ENCODE data around the gene CCSER1.
"Not testable (repeated sequence)": the region's sequence is repeated elsewhere in the genome, so short reads cannot be mapped to it uniquely, and the experiment has no call there.

Gene CCSER1

DNA sequence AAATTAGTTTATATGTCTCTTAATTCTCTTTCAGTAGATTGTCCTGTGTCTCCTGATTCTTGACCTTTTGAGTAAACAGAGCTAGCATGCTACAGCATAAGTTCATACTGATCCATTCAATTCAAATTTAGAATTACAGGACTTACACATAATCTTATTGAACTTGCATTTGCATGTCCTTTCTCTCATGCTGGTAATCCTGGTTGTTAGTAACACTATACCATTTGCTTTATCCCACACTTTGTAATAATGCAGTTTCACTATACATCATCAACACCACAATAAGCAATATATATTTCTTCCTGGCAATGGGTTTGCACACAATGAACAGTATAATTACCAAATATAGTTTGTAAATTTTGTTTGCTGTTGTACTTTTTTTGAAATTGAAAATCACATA lies 1239.4 kb downstream of the CCSER1 start:
- ATAC-seq (no peak), DNase-seq (no peak)
- peaks cover under 1 to 6% of the 10 kb centered on the region in 2 donors for H3K9me3 Mint-ChIP-seq
- no peak overlapping the region for H3K4me3 Mint-ChIP-seq
- H3K27me3 Mint-ChIP-seq: no peaks in the 10 kb centered on the region
- no peak overlapping the region for H3K27ac Mint-ChIP-seq
- H3K4me1 Mint-ChIP-seq: no peaks in the 10 kb centered on the region

- Mint-ChIP-seq H3K4me1 (no peaks in the 10 kb centered on the region), H3K4me3 (no peak overlapping the region), H3K27me3 (no peaks in the 10 kb centered on the region), H3K27ac (no peak overlapping the region), H3K9me3 (peaks cover 0 to 13% of the 10 kb centered on the region in 2 donors)
- no peak for ATAC-seq
- no peak for DNase-seq
Observed at GRCh38 chr4:91369116-91369515, 1241.9 kb downstream of the CCSER1 start.

GRCh38 chr4:91373546-91373945 lies 1246.4 kb downstream of the CCSER1 start:
- Mint-ChIP-seq H3K4me3 (no peak overlapping the region), H3K27ac (no peak overlapping the region), H3K9me3 (peaks cover 4 to 25% of the 10 kb centered on the region in 2 donors), H3K4me1 (no peaks in the 10 kb centered on the region), H3K27me3 (no peaks in the 10 kb centered on the region)
- ATAC-seq: no peak
- no peak for DNase-seq

- not testable (repeated sequence) for ATAC-seq, DNase-seq, H3K27me3 Mint-ChIP-seq, H3K27ac Mint-ChIP-seq, H3K4me3 Mint-ChIP-seq, H3K4me1 Mint-ChIP-seq
- peaks cover 24 to 27% of the 10 kb centered on the region in 2 donors for H3K9me3 Mint-ChIP-seq
Observed at GRCh38 chr4:91405431-91405830, 1278.2 kb downstream of the CCSER1 start.

DNA sequence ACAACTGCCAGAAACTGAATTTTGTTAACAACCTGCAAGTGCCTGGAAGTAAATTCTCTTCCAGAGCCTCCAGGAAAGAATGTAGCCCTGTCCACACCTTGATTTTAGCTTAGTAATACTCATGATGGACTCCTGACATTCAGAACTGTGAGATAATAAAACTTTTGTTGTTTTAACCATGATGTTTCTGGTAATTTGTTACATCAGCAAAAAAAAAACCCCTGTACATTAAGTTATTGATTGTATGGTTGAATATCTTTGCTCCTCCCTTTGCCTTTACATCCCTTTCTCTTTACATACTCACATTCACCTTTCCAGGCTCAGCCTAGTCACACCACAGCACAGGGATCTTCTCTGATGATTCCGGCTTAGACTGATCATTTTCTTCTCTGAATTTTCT lies 1294.8 kb downstream of the CCSER1 start:
- H3K4me1 Mint-ChIP-seq: no peaks in the 10 kb centered on the region
- no peak overlapping the region for H3K27ac Mint-ChIP-seq
- H3K4me3 Mint-ChIP-seq: no peak overlapping the region
- peaks cover 10 to 33% of the 10 kb centered on the region in 2 donors for H3K9me3 Mint-ChIP-seq
- no peak for ATAC-seq
- DNase-seq: no peak
- H3K27me3 Mint-ChIP-seq: no peaks in the 10 kb centered on the region

GRCh38 chr4:91426725-91427124 lies 1299.5 kb downstream of the CCSER1 start:
- Mint-ChIP-seq H3K4me3 (no peak overlapping the region), H3K27ac (no peak overlapping the region), H3K27me3 (no peaks in the 10 kb centered on the region), H3K4me1 (no peaks in the 10 kb centered on the region), H3K9me3 (peaks cover 0 to 7% of the 10 kb centered on the region in 2 donors)
- ATAC-seq: no peak
- no peak for DNase-seq

DNA sequence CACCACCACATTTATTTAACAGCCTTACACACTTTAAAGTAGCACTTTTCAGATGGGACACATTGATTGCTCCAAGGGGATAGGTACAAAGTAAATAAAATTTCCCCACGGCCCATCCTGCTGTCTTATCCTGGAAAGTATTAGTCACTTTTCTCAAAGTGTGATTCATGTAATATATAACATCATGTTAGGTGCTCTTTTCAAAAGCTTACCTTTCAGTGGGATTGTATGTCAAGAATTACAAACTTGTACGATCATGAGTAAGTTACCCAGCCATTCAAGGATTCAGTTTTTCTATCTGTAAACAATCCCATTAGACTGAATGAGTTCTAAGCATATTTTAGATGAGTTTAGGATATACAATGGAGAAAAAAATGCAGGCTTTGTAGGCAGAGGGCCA lies 1300.0 kb downstream of the CCSER1 start:
- H3K27ac Mint-ChIP-seq: no peak overlapping the region
- peaks cover 0 to 7% of the 10 kb centered on the region in 2 donors for H3K9me3 Mint-ChIP-seq
- no peaks in the 10 kb centered on the region for H3K4me1 Mint-ChIP-seq
- no peaks in the 10 kb centered on the region for H3K27me3 Mint-ChIP-seq
- H3K4me3 Mint-ChIP-seq: no peak overlapping the region
- DNase-seq (no peak), ATAC-seq (no peak)

- H3K4me3 Mint-ChIP-seq: no peak overlapping the region
- H3K4me1 Mint-ChIP-seq: no peaks in the 10 kb centered on the region
- no peak for ATAC-seq
- H3K27me3 Mint-ChIP-seq: no peaks in the 10 kb centered on the region
- no peak for DNase-seq
- no peak overlapping the region for H3K27ac Mint-ChIP-seq
- H3K9me3 Mint-ChIP-seq: peaks cover 5 to 14% of the 10 kb centered on the region in 2 donors
Observed at GRCh38 chr4:91434631-91435030, 1307.4 kb downstream of the CCSER1 start.

GRCh38 chr4:91436556-91436955 lies 1309.4 kb downstream of the CCSER1 start:
- Mint-ChIP-seq H3K9me3 (peaks cover 13 to 14% of the 10 kb centered on the region in 2 donors), H3K4me1 (no peaks in the 10 kb centered on the region), H3K27me3 (no peaks in the 10 kb centered on the region), H3K27ac (no peak overlapping the region), H3K4me3 (no peak overlapping the region)
- no peak for DNase-seq
- no peak for ATAC-seq

GRCh38 chr4:91447168-91447567 lies 1320.0 kb downstream of the CCSER1 start:
- no peaks in the 10 kb centered on the region for H3K4me1 Mint-ChIP-seq
- DNase-seq (no peak), ATAC-seq (no peak)
- H3K9me3 Mint-ChIP-seq: peaks cover 8 to 18% of the 10 kb centered on the region in 2 donors
- no peak overlapping the region for H3K27ac Mint-ChIP-seq
- H3K4me3 Mint-ChIP-seq: no peak overlapping the region
- no peaks in the 10 kb centered on the region for H3K27me3 Mint-ChIP-seq

DNA sequence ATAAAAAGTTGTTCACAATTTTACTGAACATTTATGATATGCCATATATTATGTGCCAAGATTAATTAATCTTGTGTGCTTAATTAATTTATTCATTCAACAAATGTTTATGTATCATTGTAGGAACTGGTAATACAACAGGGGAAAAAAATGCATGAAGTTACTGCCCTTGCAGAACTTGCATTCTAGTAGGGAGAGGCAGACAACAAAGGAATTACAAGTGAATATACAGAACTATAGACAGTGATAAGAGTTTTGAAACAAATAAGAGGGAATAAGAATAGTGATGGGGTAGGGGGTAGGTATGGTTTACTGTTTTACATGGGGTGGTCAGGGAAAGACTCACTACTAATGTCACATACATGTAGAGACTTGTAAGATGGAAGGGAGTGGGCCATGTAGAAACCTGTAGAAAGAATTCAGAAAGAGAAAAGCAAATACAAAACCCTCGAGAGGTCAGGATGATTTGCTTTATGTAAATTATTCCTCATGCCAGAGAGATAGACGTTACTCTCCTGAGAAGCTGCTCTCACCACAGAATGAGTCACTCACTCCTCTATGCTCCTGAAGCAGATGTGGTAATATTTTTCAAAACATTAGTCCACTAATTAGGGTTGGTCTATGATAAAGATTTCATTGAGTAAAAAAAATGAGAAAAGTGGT lies 1321.6 kb downstream of the CCSER1 start:
- no peak overlapping the region for H3K4me3 Mint-ChIP-seq
- no peaks in the 10 kb centered on the region for H3K27me3 Mint-ChIP-seq
- ATAC-seq (no peak), DNase-seq (no peak)
- no peaks in the 10 kb centered on the region for H3K4me1 Mint-ChIP-seq
- H3K27ac Mint-ChIP-seq: no peak overlapping the region
- H3K9me3 Mint-ChIP-seq: peaks cover 8 to 18% of the 10 kb centered on the region in 2 donors

DNA sequence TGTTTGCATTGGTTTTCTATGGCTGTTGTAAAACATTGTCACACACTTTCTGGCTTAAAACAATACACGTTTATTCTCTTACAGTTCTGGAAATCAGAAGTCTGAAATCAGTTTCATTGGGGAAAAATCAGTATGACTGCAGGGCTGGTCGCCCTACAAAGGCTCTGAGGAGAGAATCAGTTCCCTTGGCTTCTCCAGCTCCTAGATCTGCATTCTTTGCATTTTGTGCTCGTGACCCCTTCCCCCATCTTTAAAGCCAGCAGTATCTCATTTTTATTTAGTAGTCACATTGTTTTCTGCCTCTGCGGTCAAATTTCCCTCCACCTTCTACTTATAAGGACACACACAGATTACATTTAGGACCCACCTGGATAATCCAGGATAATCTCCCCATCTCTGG lies 1326.9 kb downstream of the CCSER1 start:
- H3K27me3 Mint-ChIP-seq: no peaks in the 10 kb centered on the region
- H3K4me3 Mint-ChIP-seq: no peak overlapping the region
- no peak for ATAC-seq
- no peak overlapping the region for H3K27ac Mint-ChIP-seq
- H3K9me3 Mint-ChIP-seq: peaks cover 4 to 8% of the 10 kb centered on the region in 2 donors
- DNase-seq: no peak
- no peaks in the 10 kb centered on the region for H3K4me1 Mint-ChIP-seq

- H3K4me3 Mint-ChIP-seq, H3K4me1 Mint-ChIP-seq, H3K27me3 Mint-ChIP-seq, ATAC-seq, DNase-seq, H3K27ac Mint-ChIP-seq: not testable (repeated sequence)
- H3K9me3 Mint-ChIP-seq: peaks cover 14 to 21% of the 10 kb centered on the region in 2 donors
Observed at GRCh38 chr4:91462566-91462965, 1335.4 kb downstream of the CCSER1 start.

GRCh38 chr4:91470671-91471070 lies 1343.5 kb downstream of the CCSER1 start:
- Mint-ChIP-seq H3K27me3 (no peaks in the 10 kb centered on the region), H3K9me3 (peaks cover 5 to 6% of the 10 kb centered on the region in 2 donors), H3K27ac (no peak overlapping the region), H3K4me1 (no peaks in the 10 kb centered on the region), H3K4me3 (no peak overlapping the region)
- ATAC-seq (no peak), DNase-seq (no peak)

- Mint-ChIP-seq H3K27me3 (no peaks in the 10 kb centered on the region), H3K27ac (no peak overlapping the region), H3K4me3 (no peak overlapping the region), H3K4me1 (no peaks in the 10 kb centered on the region), H3K9me3 (peaks cover 6 to 7% of the 10 kb centered on the region in 2 donors)
- DNase-seq (no peak), ATAC-seq (no peak)
Observed at GRCh38 chr4:91471280-91471679, 1344.1 kb downstream of the CCSER1 start.

- no peaks in the 10 kb centered on the region for H3K4me1 Mint-ChIP-seq
- H3K4me3 Mint-ChIP-seq: no peak overlapping the region
- no peaks in the 10 kb centered on the region for H3K27me3 Mint-ChIP-seq
- ATAC-seq: no peak
- H3K27ac Mint-ChIP-seq: no peak overlapping the region
- no peak for DNase-seq
- H3K9me3 Mint-ChIP-seq: peaks cover 6 to 7% of the 10 kb centered on the region in 2 donors
Observed at GRCh38 chr4:91472046-91472445, 1344.9 kb downstream of the CCSER1 start.

GRCh38 chr4:91485415-91485814 lies 1358.2 kb downstream of the CCSER1 start:
- H3K9me3 Mint-ChIP-seq: peaks cover 26 to 28% of the 10 kb centered on the region in 2 donors
- ATAC-seq: no peak
- H3K4me1 Mint-ChIP-seq: no peaks in the 10 kb centered on the region
- no peak for DNase-seq
- no peak overlapping the region for H3K4me3 Mint-ChIP-seq
- H3K27ac Mint-ChIP-seq: no peak overlapping the region
- H3K27me3 Mint-ChIP-seq: no peaks in the 10 kb centered on the region
